Stimulated activated CD8-positive, alpha-beta memory T cell treated with anti-CD3 and anti-CD28 coated beads, Interleukin-7, amount 100 ng/mL, for 24 hours (primary cell): Measurements from ENCODE around the gene DPH5.

Experiments
- DNase-seq: peaks from one replicate; pipeline ENCODE4 v3.0.0-alpha.2; 2020; ENCODE audit warnings: low read depth

The DPH5 gene

DNA sequence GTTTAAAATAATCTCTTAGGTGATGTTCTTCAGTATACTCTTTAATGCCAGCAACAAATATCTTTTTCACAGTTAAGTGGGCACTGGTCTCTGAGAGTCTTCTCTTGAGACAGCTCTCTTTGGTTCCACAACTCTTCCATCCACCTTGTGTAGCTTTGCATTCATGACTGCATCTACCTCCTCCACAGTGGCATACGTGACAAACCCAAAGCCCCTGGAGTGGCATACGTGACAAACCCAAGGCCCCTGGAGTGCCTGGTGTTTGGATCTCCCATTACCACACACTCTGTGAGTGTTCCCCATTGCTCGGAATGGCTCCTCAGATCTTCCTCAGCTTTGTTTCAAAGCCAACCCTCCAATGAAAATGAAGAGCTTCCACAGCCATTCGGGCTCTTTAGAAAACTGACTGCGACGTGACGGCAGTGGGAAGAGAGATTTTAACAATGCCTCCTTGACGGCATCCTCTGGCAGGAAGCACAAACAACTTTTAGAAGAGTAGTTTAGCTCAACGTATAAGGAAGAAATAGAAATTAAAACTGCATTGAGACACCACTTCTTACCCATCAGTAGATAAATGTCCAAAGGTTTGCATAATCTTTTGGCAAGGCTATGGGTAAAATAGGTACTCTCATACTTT lies 83.9 kb downstream of the DPH5 start:
- DNase-seq: no peak

DNA sequence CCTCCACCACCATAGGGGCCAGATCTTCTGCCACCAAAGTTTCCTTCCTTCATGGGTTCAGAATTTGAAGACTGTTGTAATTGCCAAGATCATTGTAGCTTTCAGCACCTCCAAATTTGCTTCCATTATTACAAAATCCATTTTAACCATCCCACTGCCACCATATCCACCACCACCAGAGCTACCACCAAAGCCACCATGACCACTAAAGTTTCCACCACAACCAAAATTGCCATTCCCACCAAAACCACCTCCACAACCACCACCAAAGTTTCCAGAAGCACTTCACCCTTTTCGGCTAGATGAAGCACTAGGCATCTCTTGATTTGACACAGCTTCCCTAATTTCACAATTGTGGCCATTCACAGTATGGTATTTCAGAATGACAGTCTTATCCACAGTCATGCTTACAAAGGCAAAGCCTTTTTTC lies 84.5 kb downstream of the DPH5 start:
- DNase-seq: no peak
